Stimulated activated CD4-positive, alpha-beta T cell treated with anti-CD3 and anti-CD28 coated beads, Interleukin-1b, Interleukin-23, amount 100 ng/mL, for 4 hours (primary cell): Measurements from ENCODE around the gene TPD52L1.
"Not testable (repeated sequence)": the region's sequence is repeated elsewhere in the genome, so short reads cannot be mapped to it uniquely, and the experiment has no call there.

Experiments
- DNase-seq, 2 donors: peaks; one replicate each; pipeline ENCODE4 v3.0.0-alpha.2; 2020; ENCODE audit warnings: low read depth in 2 of 2

Gene TPD52L1

GRCh38 chr6:125271486-125272159 is 118.0 kb downstream of the TPD52L1 start:
- no peak for DNase-seq

DNA sequence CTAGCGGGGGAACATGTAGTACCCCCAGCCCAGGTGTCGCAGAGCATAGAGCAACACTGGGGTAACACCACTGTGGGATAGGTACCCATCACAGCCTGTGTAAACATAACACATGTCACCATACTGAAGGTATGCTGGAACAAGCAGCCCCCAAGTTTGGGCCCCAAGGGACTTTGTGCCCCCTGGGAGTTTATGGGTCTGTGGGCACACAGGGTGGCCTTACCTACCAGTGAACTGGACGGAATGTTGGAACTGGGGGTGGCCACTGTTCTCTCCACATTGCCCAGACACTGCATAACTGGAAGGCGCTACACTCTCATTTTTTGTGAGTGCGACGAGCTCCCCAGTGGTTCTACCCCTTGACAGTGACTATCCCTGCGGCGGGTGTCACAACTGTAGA is 119.7 kb downstream of the TPD52L1 start:
- no peak for DNase-seq

DNA sequence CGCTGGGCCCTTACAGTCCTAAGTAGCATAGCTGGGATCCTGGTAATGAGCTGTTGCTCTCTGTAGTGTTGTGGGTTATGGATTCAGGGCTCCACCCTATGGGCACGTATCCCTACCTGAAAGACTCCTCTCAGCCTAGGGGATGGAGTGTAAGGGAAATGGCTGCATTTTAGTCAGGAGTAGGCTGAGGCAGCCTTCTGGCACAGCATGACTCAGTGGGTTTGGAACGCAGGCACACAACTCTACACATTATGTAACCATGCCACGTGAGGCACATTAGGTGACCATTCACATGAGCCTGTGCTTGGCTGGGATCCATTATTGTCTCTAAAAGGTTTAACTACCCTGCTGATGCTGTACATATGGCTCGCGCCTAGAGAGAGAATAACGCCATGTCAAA is 120.4 kb downstream of the TPD52L1 start:
- no peak for DNase-seq

DNA sequence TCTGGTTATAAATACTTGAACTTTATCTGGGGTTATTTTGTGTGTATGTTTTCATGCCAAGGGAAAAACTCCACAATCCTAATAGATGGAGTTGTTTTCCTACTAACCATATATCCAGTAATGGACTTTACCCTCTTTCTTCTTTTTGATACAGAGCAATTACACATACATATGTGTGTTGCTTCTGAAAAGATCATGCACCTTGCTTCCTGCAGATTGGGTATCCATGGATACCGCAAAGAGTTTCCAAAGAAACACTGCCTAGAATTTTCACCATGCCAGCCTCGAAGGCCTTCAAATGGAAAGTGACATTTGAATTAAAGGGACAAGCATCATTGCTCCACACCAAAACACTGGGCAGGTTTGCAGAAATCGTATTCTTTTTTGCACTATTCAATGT is 121.4 kb downstream of the TPD52L1 start:
- DNase-seq, result no peak

DNA sequence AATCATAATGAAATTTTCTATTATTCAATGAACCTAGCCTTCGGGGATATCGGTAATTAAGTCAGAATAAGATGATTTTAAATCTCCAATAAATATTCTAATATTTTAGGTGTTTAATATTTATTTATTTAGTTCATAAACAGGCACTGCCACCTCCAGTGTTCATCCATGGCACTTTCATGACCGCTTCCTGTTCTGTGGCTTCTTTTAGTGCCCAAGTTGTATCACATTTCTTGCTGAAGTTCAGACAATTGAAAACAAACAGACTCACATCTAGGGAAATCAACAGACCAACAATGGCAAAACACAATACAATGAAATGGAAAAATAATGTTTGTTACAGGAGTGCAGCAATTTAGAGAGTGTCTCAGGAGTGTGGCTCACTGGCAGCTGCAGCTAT is 122.2 kb downstream of the TPD52L1 start:
- no peak for DNase-seq

- DNase-seq, result no peak
Observed at GRCh38 chr6:125277838-125278237, 124.3 kb downstream of the TPD52L1 start.

DNA sequence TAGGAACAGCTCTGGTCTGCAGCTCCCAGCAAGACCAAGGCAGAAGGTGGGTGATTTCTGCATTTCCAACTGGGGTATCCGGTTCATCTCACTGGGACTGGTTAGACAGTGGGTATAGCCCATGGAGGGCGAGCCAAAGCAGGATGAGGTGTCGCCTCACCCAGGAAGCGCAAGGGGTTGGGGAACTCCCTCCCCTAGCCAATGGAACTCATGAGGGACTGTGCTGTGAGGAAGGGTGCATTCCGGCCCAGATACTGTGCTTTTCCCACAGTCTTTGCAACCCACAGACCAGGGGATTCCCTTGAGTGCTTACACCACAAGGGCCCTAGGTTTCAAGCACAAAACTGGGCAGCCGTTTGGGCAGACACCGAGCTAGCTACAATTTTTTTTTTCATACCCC is 126.4 kb downstream of the TPD52L1 start:
- no peak for DNase-seq

GRCh38 chr6:125280370-125281035 is 126.9 kb downstream of the TPD52L1 start:
- not testable (repeated sequence) for DNase-seq

GRCh38 chr6:125282470-125282869 is 128.9 kb downstream of the TPD52L1 start:
- not testable (repeated sequence) for DNase-seq

- no peak for DNase-seq
Observed at GRCh38 chr6:125285353-125285752, 131.8 kb downstream of the TPD52L1 start.

DNA sequence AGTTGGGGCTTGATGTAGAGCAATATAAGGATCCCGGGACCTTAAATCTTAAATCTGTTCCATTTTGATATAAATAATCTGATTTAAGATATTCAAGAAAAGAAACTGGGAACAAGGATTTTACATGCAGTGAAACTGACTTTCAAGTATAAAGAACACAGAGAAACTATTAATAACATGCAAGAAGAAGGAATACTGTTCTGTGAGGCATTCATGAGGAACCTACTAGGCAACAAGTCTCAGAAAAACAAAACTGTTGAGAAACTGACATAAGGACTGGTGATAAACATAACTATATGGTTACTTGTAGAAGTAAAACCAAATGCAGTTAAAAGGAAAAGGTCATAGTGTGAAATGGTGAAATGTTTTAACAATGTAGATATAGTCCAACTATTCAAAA is 132.4 kb downstream of the TPD52L1 start:
- DNase-seq, result no peak

GRCh38 chr6:125287718-125288117 is 134.1 kb downstream of the TPD52L1 start:
- DNase-seq, result no peak

DNA sequence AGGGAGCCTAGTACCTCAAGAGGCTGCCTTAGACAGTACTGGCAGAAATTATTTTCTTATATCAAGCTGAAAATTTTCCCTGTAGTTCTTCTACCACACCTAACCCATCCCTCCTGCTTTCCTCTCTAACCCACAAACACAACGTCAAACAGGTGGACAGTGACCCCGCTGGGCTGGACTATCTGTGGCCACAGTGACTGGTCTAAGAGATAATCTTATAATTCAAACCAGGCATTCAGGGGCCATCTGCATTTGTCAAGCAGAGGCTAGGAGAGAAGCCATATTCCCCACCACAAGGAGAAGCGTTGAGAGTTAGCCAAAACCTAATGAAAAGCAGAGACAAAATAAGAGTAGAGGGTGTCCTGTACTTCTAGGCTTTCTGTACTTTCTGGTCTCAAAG is 140.0 kb downstream of the TPD52L1 start:
- DNase-seq, result no peak

GRCh38 chr6:125294036-125294435 is 140.5 kb downstream of the TPD52L1 start:
- no peak for DNase-seq

DNA sequence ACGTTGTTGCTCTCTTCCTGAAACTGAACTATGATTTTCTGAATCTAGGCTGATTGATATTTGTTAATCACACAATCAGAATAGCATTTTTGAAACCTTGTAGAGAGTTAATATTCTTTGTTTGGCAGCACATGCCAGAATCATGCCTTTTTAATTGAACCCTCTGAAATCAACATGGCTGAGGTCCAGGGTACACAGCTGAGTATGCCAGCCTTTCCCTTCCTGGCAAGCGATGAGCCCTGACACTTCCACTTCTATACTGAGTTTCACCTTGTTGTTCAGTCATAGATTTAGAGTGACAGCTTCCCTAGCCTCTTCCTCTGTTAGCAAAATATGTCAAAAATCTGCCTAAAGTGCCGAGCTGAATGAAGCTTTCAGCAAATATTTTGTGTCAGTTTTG is 141.4 kb downstream of the TPD52L1 start:
- no peak for DNase-seq

DNA sequence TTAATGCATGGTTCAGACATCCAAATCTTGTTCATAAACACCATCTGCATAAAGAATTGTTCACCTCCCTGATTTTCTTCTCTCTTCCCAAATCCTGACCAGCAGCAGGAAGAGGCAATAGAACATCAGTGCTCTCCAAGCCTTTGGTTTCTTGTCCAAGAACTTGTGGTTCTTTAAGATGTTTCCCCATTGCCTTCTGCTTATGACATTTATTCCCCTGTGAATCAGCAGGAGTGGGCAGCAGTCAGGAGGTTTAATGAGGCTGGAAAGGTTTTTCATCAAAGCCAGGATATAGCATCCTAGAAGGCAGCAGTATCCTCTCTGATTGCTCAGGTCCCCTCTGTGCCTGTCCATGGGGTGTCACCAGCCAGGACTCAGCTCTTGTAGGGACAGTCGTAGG is 142.9 kb downstream of the TPD52L1 start:
- no peak for DNase-seq

DNA sequence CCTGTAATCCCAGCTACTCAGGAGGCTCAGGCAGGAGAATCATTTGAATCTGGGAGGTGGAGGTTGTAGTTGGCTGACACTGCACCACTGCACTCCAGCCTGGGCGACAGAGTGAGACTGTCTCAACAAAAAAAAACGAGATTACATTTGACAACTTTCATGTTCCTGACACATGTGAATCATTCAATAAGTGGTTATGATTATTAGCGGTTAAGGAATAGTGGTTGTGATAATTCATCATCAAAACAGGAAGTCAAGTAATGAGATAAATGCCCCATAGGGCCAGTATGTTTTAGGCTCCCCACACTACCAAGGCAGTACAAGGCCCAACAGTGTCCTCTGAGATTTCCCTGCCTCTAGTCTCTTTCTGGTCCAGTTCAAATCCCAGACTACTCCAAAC is 145.7 kb downstream of the TPD52L1 start:
- no peak for DNase-seq

DNA sequence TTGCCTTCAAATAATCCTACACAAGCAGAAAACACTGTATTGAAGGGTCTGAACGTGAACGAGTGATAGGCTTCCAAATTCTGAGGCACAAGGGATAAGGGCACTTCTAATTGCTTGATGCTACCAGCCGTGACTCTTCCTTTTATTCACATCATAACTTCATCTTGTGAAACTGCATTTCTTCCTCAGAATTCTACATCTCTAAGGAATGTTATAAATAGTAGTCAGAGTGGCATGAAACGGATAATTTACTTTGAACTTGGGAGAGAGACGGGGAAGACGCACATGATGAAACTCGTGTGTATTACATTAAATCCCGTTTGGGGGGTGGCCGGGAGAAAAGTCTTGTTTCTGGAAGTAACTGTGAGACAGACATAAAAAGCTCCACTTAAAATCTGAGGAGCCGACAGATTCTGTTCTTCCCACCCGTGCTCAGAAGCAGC is 147.4 kb downstream of the TPD52L1 start:
- DNase-seq, result no peak

GRCh38 chr6:125301435-125302391 is 148.1 kb downstream of the TPD52L1 start, which contains the start of gene HDDC2:
HDDC2 (minus strand) TSS chr6:125301967; CDS start chr6:125301932, 35 bp downstream.
- peak; percentile 43 to 58 for DNase-seq

DNA sequence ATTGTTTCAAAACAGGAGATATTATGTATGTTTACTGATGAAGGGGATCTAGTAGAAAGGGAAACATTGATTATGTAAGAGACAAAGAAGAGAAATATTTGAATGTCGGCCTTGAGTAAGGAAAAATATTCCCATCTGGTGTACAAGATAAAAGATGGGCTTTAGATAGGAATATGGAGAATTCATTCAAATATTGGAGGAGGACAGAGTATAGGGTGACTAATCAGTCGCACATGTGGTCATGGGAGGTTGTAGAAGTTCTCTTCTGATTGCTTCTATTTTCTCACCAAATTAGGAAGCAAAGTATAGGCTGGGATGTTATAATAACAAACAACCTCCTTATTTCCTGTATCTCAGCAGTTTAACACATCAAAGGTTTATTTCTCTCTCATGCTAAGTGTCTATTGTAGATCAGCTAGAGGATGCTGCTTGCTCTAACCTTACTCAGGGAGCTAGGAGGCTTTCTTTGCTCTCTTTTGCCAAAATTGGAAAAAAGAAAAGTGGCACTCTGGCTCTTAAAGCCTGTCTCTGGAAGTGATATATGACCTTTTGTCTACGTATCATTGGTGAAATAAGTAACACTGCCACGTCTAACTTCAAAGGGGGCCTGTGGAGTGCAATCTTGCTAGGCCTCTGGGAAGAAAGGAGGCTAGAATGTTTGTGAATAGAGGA is 149.4 kb downstream of the TPD52L1 start:
- DNase-seq, result no peak

DNA sequence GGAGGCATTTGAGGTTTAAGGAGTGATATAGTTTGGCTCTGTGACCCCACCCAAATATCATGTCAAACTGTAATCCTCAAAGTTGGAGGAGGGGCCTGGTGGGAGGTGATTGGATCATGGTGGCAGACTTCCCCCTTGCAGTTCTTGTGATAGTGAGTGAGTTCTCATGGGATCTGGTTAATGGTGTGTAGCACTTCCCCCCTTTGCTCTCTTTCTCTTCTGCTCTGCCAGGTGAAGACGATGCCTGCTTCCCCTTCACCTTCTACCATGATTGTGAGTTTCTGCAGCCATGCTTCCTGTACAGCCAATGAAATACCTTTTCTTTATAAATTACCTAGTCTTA is 149.9 kb downstream of the TPD52L1 start:
- no peak for DNase-seq
